Measurements from ENCODE around the gene XRN2.

The XRN2 gene

DNA sequence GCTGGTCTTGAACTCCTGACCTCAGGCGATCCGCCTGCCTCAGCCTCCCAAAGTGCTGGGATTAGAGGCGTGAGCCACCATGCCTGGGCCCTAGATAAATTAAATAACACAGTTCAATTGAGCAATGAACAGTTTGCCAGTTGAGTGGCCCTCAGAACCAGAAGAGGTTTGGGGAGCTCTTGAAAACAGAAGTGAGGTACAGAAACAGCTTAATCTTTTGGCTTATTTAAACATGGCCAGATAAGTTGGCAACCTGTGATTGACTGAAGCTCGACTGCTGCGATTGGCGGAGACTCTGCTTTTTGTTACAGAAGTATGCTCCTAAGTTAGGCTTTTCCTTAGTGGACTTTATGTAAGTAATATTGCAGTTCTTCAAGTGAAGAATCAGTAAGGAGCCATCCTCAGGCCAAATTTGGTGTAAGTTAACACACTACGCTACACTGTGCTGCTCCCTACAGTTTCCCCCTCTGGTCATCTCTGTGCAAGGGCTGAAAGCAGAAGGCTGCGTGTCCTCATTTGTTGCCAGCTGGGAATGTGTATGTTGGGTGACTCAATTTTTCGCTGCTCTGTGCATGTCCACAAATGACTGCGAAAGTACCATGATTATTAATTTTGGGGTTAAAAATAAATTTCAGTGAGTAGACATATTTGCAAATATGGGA lies 9.8 kb downstream of the XRN2 start:
- TF ChIP-seq GATA2 (IDR thresholded peaks at IDR 0.05; ENCODE audit: low read depth, low read length) (no peak), GATA3 (IDR thresholded peaks at IDR 0.05; ENCODE audit: low read depth, low read length) (no peak)

GRCh38 chr20:21315138-21315537 lies 12.0 kb downstream of the XRN2 start:
- TF ChIP-seq GATA2 (IDR thresholded peaks at IDR 0.05; ENCODE audit: low read depth, low read length) (no peak), GATA3 (IDR thresholded peaks at IDR 0.05; ENCODE audit: low read depth, low read length) (no peak)

DNA sequence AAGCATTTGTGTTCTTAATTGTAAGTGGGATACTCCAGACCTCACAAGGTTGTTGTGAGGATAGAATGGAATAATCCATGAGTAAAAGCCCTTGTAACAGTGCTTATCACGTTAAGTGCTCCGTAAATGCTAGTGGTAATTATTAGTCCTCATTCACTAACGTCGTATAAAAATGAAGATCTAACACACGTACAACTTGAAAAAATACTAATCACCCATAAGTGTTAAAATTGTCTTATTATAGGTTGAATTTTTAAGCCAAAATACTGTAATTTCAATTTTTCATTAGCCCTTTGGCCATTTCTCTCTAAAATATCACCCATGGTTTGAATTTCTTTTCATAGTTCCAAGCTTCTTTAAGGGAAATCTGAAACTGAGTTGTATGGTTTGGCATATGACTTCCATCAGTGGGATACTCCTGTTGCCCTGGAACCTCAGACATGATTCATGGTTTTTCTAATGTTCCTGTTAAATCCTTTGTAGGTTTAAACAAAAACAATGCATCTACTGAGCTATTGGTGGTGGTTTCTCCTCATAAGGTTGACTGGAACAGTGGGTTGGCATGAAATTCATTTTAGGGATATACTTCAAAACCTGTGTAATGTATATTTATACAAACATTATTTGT lies 19.1 kb downstream of the XRN2 start:
- no peak for TF ChIP-seq GATA3 (IDR thresholded peaks at IDR 0.05; ENCODE audit: low read depth, low read length)
- no peak for TF ChIP-seq GATA2 (IDR thresholded peaks at IDR 0.05; ENCODE audit: low read depth, low read length)

DNA sequence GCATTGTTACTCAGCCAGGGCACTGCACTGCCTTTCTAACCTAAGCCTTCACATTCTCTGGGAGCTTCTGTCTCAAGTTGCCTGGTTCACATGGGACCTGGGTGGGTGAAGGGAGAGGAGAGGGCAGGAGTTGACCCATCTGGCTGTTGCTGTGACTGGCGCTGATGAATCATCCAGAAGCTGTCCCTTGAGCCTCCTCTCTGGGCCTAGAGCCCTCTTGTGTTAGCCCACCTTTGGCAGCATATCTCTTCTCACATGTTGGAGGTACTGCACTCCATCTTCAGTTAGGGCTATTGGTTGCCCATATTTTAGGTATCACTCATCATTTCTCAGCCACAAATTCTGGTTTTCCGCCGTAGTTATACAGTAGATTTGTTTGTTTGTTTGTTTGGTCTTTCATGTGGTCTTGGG lies 19.8 kb downstream of the XRN2 start:
- TF ChIP-seq GATA2 (IDR thresholded peaks at IDR 0.05; ENCODE audit: low read depth, low read length) = no peak
- TF ChIP-seq GATA3 (IDR thresholded peaks at IDR 0.05; ENCODE audit: low read depth, low read length) = no peak

- TF ChIP-seq GATA2 (IDR thresholded peaks at IDR 0.05; ENCODE audit: low read depth, low read length) (no peak), GATA3 (IDR thresholded peaks at IDR 0.05; ENCODE audit: low read depth, low read length) (no peak)
These were observed 20.5 kb downstream of the XRN2 start for GRCh38 chr20:21323640-21324039.

DNA sequence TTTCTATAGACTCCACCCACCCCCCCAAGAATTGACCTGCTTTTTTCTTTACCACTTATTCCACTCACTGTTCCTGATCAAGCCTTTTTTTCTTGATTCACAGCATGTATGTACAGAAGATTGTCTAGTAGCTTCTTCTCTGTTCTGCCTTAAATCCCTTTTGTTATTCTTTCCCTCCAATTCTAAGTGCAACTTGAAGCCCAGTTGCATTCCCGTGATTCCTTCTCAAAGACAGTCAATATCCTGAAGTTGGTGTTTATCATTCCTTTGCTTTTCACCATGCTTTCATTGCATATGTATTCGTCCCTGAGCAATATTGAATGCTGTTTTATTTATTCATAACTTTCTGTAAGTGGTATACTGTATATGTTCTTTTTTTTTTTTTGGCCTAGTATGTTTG lies 21.0 kb downstream of the XRN2 start:
- TF ChIP-seq GATA2 (IDR thresholded peaks at IDR 0.05; ENCODE audit: low read depth, low read length) (no peak), GATA3 (IDR thresholded peaks at IDR 0.05; ENCODE audit: low read depth, low read length) (no peak)

DNA sequence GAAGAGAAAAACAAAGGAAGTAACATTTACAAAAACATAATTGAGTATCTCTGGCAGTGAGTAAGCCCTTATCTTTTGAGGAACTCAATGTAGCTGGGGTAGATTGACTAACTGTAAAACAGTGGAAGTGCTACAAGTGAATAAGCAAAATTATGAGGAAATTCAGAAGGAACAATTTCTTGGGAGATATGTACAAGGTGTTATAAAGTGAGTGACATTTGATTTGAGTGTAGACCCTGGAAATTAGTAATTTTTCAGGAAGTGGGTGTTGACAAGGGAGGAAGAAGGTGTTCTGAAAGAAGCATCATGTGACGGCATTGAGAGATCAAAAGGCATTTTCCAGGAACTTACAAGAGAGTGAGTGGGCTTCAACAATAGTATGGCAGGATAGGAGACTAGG lies 22.2 kb downstream of the XRN2 start:
- TF ChIP-seq GATA2 (IDR thresholded peaks at IDR 0.05; ENCODE audit: low read depth, low read length) (no peak), GATA3 (IDR thresholded peaks at IDR 0.05; ENCODE audit: low read depth, low read length) (no peak)

- TF ChIP-seq GATA3 (IDR thresholded peaks at IDR 0.05; ENCODE audit: low read depth, low read length) (no peak), GATA2 (IDR thresholded peaks at IDR 0.05; ENCODE audit: low read depth, low read length) (no peak)
These were observed 23.6 kb downstream of the XRN2 start for GRCh38 chr20:21326700-21327099.

DNA sequence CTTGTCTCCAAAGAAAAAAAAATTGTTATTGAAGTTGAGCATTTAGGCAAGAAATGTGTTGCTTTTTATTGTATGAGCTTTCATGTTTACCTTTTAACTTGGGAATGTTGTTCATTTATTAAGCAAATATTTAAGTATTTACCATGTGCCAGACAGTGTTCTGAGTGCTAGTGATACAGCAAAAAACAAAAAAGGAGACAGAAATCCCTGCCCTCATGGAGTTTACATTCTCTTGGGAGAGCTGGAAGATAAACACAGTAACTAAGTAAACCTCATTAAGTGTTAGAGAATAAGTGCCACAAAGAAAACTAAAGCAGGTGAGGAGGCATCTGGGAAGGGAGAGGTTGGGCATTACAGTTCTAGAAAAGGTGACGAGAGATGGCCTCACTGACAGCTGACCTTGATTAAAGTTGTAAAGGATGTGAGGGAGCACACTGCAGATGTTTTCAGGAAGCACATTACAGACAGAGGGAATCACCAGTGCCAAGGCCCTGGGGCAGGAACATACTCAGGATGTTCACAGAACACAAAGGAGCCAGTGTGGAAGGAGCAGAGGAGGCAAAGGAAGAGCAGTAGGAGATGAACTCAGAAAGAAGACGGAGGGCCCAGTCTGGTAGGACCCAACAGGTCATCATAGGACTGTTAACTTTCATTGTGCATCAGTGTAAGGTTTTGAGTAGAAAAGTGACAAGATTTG lies 33.5 kb downstream of the XRN2 start:
- TF ChIP-seq GATA2 (IDR thresholded peaks at IDR 0.05; ENCODE audit: low read depth, low read length) (no peak), GATA3 (IDR thresholded peaks at IDR 0.05; ENCODE audit: low read depth, low read length) (no peak)

- TF ChIP-seq GATA3 (IDR thresholded peaks at IDR 0.05; ENCODE audit: low read depth, low read length) (no peak), GATA2 (IDR thresholded peaks at IDR 0.05; ENCODE audit: low read depth, low read length) (no peak)
These were observed 35.2 kb downstream of the XRN2 start for GRCh38 chr20:21338291-21338690.

GRCh38 chr20:21339499-21339898 lies 36.4 kb downstream of the XRN2 start:
- TF ChIP-seq GATA3 (IDR thresholded peaks at IDR 0.05; ENCODE audit: low read depth, low read length) (no peak), GATA2 (IDR thresholded peaks at IDR 0.05; ENCODE audit: low read depth, low read length) (no peak)

GRCh38 chr20:21340991-21341697 lies 38.0 kb downstream of the XRN2 start:
- TF ChIP-seq GATA3 (IDR thresholded peaks at IDR 0.05; ENCODE audit: low read depth, low read length) = no peak
- TF ChIP-seq GATA2 (IDR thresholded peaks at IDR 0.05; ENCODE audit: low read depth, low read length) = no peak

DNA sequence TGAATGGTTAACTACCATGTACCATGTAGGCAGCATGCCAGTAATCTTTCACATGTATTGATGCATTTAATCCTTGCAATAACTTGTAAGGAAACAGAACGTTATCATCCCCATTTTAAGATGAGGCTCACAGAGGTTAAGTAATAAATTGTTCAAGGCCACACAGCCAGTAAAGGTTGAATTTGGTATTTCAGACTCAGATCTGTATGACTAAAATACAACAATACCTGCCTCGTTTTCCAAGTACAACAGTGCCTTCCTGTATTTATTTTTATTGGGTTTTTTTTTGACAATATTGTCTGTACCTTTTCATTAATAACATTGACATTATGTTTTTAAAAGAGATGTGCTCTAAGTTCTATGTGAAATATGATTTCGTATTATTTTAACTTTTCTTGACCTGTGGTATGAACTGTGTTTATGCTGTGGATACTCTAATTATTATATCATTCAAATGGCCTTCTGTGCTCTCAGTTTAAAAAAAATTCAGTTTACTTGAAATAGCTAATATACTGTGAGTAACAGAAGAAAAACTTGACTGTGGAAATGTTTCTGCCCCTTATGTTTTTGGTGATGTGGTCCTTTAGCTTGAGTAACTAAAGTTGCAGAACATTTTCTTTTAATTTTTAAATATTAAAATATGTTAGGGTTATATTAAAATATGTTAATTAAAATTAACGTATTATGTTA lies 39.7 kb downstream of the XRN2 start:
- TF ChIP-seq GATA3 (IDR thresholded peaks at IDR 0.05; ENCODE audit: low read depth, low read length) (no peak), GATA2 (IDR thresholded peaks at IDR 0.05; ENCODE audit: low read depth, low read length) (no peak)
